NCI-H1105 treated with DMSO at 0.1 percent for 48 hours (cell line): ENCODE data around the gene NCBP3.
A peak's percentile ranks its signal among the peaks of the same experiment; 100 is the strongest.
"Not testable (repeated sequence)": the region's sequence is repeated elsewhere in the genome, so short reads cannot be mapped to it uniquely, and the experiment has no call there.

ENCODE experiments used
- DNase-seq: peaks from one replicate; lab custom pipeline; 2025; lab: John Stamatoyannopoulos, UW

The NCBP3 gene

DNA sequence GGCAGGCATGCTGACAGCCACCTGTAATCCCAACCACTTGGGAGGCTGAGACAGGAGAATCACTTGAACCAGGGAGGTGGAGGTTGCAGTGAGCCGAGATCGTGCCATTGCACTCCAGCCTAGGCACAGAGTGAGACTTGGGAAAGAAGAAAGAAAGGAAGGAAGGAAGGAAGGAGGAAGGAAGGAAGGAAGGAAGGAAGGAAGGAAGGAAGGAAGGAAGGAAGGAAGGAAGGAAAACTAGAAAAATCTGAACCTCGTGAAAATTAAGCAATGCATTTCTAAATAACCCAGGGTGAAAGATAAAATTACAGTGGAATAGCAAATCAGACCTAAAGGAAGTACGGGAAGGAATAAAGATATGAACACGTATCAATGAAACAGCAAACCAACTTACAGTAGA lies 60.7 kb downstream of the NCBP3 start:
- DNase-seq: not testable (repeated sequence)

DNA sequence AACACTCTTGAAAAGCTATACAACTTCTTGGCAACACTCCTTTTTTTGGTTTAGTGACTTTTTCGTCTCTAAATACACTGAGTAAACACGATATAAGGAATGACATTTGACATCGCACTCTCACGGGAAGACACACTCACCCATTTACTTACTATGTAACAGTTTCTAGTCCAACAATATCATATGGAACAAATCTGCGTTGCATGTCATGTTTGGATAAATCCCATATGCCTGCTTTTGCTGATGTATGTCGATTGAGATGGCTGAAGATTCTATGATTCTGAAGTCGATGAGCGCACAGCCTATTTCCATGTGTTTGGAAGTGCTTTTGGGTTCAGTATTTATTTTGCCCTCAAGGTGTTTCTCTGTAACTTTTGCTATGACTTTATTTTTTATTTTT lies 63.3 kb downstream of the NCBP3 start:
- DNase-seq: no peak

DNA sequence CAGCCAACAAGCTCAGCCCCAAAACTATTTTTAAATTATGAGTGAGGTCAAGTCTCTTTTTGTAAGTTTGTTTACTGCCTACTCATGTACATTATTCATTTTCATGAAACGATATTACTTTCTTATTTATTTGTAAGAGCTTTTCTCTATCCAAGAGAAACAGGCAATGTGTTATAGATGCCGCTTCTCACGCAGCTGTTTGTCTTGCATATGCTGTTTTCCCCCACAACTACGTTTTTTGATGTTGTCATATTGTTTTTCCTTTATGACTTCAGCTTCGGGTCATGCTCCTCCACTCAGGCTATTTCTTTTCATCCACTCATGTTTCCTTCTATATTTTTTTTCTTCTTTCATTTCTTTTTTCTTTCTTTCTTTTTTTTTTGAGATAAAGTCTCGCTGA lies 65.1 kb downstream of the NCBP3 start:
- DNase-seq: no peak

DNA sequence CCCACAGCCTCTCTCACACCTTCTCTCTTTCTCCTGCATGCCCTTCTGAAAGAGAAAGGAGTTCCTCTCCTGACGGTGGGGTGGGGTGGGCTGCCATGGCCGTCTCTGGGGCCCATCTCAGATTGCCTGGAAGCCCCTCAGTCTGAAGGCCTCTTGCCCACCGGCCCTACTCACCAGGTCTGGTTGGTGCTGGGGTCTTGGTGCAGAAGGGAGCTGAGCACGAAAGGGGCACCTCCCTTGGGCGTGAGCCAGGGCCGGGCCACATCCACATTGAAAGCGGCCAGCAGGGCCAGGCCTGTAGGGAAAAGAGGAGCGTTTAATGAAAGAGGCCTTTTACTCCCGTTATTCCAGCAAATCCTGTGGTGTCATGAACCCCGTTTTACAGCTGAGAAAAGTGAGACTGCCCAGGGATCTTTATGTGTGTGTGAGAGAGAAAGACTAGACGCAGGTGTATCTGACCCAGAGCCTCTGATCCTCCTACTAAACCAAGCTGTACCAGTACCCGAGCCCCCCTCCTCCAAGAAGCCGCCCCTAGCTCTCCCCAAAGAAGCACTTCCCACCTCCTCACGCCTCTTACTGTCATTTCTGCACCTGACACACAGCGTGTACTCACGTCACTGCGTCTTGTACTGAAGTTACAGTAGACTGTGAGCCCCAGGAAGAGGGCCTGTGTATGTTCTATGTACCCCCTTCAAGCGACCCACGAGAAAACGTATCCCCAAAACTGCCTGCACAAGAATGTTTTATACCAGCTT lies 68.5 kb downstream of the NCBP3 start:
- no peak for DNase-seq

DNA sequence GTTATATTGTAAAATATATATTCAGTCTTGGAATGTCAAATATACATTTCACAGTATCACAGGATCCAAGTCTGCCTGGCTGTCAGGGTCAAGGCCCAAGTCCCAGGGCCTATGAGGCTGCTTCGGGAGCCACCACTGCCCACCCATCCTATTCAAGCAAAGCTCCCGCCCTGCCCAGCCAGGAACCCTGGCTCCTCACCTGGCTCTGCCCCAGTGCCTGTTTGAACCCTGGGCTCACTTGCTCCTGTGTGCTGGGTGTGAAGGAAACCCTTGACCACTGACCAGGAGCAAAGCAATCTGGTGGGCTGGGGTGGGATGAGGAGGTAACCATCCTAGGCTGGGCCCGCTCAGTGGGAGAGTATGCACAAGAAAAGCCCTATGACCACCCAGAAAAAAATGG lies 72.1 kb downstream of the NCBP3 start:
- no peak for DNase-seq

DNA sequence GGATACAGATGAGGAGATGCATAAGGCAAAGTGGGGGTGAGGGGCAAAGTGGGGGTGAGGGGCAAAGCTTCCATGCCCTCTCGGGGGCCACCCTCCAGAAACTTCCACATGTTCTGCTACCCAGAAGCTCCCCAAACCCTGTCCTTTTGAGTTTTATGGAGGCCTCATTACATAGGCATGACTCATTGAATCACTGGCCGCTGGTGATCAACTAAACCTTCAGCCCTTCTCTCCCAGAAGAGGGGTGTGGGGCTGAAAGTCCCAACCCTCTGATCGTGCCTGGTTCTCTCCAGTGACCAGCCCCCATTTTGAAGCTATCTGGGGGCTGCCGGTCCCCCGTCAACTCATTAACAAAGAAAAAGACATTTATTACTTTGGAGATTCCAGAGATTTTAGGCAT lies 72.5 kb downstream of the NCBP3 start:
- no peak for DNase-seq

DNA sequence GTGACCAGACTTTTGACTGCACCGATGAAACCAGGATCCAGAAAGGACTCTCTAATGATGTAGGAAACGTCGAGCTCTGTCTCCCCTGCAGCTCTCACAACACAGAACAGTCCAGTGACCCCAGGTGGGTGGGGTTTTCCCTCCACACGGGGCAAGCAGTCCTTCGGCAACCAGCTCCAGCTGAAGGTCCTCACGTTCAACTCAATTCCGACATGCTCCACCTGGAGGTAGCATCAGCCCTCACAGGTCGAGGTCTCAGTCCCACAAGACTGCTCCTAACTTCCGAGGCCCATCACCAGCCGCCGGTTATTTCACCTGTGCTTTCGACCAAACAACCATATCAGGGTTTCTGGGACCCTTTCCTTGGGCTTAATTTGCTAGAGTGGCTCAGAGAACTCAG lies 73.3 kb downstream of the NCBP3 start:
- DNase-seq: no peak

DNA sequence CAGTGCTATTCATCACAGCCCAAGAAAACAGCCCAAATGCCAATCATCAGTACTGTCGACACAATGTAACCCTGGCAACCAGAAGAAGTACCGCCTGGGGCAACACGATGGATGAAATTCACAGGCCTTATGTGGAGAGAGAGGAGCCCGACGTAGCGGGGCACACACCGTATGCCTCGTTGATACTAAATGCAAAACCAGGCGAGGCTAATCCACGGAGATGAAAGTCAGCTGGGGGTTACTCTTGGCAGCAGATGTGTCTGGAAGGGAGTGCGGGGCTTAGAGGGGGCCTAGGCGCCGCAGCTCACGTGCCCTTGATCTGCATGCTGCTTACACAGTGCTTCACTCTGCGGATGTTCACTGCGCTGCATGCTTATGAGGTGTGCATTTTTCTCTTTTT lies 74.9 kb downstream of the NCBP3 start:
- no peak for DNase-seq

DNA sequence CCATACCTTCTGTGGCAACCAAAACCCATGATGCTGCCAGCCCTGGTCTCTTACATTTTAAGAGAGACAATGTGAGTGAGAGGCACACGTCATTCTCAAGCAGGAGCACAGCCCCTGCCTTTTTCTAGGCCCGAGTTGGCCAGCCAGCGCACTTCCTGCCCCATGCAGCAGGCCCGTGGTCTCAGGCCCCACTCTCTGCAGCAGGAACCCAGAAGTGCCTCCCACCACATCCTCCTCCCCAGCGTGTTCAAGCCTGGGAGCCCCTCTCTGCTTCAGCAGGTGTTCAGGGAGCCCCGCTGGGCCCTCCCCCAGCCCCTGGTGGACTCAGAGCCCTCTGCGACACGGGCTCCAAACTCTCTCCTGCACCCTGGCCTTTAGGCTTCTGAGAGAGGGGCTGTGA lies 75.6 kb downstream of the NCBP3 start:
- DNase-seq: no peak

DNA sequence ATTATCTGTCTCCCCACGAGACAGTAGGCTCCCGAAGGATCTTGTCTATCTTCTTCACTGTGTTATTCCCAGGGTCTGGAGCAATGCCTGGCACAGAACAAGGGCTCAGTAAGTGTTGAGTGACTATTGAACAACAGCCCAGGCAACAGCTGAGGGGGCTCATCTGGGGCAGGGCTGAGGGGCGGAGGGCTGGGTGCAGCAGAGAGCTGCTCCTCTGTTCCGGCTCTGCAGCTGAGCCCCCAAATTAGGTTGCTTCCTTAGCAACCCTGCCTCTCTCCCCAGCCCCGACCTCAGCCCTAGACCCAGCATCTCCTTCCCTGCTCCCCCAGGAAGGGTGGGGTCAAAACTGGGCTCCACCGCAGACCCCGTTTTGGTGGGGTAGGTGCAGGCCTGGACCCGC lies 77.3 kb downstream of the NCBP3 start:
- DNase-seq: no peak

DNA sequence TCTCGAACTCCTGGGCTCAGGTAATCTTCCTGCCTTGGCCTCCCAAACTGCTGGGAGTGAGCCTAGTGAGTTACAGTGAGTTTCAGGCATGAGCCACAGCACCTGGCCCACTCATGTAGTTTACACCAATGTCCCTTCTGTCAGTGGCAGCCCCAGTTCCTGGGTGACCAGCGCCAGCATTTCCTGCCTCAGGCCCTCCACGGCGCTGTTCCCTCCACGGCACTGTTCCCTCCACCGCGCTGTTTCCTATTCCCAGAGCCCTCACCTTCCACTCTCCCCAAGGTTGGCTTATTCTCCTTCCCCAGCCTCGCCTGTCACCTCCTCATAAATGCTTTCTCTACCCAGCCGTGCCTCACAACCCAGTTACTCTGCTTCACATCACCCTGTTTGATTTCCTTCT lies 77.7 kb downstream of the NCBP3 start:
- DNase-seq: no peak

DNA sequence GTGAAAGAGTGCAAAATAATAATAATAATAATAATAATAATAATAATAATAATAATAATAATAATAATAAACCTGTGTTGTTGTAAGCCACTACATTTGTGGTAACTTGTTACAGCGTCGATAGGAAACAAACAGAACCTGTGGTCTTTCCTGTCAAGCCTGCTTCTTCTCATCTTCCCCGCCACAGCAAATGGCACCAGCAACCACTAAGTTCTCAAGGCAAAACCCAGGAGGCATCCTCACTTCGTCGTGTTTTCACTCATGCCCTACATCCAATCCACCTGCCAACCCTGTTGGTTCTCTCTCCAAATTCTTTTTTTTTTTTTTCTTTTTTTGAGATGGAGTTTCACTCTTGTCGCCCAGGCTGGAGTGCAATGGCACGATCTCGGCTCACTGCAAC lies 79.3 kb downstream of the NCBP3 start:
- no peak for DNase-seq

DNA sequence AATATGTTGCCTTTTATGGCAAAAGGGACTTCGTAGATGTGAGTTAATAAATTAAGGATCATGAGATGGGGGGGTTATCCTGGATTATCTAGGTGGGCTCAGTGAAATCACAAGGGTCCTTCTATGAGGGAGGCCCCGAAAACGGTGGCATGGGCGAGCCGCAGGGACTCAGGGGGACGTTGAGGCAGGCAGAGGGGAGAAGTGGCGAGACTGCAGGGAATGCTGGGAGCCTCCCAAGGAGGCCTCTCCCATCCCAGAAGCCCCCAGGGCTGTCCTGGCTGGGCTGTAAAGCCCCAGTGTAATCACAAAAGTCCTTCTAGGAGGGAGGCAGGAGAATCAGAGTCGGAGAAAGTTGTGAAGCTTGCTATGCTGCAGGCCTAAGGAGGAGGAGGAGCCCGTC lies 80.1 kb downstream of the NCBP3 start:
- DNase-seq: no peak

DNA sequence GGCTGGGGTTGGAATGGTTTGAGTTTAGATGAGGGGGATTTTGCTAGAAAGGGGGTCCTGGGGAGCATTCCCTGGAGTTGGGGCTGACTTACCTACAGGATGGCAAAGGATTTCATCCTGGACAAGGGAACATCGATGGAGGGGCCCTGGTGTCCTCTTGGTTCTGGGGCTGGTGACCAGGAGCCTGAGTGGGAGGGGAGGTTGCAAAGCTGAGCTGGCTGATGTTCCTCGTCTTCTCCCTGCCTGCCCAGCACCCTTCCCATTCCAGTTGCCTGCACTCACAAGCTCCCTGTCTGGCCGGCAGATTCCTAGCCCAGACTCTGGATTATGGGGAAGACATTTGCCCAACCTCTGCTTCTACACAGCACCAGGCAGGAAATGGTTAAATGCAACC lies 82.3 kb downstream of the NCBP3 start:
- no peak for DNase-seq

DNA sequence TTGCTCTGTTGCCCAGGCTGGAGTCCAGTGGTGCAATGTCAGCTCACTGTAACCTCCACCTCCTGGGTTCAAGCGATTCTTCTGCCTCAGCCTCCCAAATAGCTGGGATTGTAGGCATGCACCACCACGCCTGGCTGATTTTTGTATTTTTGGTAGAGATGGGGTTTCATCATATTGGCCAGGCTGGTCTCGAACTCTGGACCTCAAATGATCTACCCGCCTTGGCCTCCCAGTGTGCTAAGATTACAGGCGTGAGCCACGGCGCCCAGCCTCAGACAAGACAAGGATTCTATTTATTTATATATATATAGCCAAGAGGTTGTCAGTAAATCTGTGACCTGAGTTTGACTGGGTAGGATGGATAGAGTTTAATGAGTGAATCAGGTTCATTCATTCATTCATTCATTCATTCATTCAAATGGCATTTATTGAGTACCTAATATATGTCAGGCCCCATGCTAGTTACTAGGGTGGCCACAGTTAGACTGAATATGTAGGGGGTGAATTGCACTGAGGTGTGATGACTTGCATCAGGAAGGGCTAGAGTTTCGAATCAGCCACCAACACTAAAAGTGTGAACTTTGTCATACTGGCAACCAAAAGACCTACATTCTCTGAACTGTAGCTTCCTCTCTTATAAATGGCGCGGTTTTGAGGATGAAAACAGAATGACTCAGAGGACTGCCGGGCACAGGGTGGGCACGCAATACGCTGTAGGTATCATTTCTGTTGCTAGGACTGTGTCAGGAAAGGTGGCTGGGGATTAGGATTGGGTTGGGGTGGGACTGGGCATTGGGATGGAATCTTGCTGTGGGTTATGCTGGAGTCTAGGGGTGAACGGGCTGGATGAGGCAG lies 82.9 kb downstream of the NCBP3 start:
- DNase-seq: no peak

DNA sequence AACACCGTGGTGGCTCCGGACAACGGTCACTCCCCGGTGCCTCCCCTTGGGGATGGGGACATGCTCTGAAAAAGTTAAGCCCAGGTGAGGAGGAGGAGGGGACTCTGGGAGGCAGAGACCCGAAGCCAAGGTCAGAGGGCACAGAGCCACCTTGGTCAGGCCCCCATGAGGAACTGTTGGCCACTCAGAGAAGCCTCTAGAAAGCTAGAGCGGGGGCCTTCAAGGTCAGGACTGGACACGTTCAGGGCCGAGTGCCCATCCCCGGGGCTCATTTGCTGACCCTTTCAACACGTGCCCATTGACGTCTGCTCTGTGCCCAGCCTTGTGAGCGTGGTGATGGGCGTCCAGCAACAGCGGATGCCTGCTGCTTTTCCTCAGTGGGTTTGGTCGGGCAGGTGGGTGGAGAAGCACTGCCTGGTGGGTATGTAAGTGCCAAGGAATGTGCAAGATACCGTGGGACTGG lies 84.1 kb downstream of the NCBP3 start:
- no peak for DNase-seq

DNA sequence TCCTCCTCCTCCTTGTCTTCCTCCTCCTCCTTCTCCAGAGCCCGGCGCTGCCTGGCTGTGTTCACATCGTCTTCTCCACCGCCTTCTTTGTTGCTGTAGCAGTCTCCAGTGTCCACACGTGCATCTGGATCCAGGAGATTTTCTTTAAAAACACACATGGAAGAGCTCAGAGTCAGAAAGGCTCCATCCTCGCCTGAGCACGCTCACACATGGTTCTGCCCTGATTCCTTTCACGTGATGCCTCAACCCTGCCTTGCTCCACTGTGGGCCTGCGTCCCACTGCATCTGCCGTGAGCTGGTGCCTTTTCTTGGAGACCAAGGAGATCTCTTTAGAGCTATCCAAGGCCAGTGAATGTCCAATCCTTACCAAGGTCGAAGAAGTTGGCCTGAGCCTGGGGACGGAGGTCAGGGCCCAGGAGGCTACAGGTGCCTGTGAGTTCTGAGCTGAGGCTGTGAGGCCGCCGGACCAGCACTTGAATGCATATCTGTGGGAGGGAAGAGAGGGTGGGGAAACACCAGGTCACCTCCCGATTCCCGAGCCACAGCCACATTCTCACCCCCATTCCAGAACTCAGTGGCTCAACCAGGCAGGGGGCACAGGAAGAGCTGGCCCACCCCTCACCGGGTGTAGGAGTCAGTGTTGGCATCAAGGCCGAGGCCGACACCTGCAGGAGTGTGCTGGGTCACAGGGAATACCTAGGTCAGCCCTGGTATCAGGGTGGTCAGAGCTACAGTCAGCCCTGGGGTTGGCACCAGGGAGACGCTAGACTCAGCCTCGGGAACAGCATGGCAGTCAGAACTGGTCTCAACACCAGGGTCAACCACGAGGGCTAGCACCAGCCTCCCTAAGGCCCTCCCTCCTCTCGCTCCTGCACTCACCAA lies 84.8 kb downstream of the NCBP3 start:
- DNase-seq: no peak

DNA sequence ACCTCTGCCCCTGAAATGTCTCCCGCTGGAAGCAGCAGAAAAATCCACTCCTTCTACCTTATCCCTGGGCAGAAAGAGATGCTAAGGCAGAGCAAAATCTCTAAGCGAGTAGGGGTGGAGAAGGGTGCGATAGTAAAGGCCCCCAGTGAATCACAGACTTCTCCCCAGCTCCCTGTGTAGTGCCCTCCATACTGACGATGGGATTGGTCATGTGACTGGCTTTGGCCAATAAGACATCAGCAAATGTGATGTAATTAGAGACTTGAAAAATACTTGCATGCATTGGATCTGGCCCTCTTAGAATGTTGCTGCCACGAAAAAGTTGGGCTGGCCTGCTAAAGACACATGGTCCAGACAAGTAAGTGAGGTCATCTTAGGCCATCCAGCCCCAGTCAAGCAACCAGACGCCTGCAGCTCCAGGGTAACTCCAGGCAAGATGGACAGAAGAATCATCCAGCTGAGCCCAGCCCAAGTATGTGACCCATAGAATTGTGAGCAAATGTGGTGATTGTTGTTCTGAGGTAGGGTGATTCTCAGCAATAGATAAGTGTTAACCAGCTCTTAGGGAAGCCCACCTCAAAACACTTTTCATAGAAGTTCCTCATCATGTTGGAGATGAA lies 86.3 kb downstream of the NCBP3 start:
- no peak for DNase-seq

DNA sequence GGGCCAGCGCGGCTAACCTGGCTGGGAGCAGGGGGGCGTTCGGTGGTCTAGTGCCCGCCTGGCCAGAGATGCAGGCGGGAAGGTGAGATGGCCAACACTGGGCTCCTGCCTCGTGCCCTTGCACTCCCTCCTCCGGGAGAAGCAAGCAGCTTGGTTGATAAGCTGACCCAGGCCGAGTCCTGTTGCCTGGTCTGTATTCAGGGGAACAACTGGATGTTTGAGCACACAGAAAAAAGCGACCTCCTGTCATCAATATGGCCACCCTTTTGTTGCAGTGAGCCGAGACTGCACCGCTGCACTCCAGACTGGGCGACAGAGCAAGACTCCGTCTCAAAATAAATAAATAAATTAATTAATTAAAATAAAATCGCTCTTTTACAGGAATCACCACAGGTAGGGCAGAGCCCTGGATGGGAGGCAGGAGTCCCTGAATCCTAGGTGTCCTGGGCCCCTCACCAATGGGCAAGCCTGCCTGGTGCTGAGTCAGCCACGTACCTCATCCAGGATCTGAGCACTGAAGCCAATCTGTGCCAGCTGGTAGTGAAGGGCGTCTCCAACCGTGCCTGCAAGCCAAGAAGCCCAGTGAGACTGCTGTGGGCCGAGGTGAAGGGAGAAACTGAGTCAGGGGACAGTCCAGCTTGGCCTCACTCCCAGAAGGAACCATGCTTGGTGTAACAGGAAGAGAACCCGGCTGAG lies 90.6 kb downstream of the NCBP3 start:
- DNase-seq: no peak

DNA sequence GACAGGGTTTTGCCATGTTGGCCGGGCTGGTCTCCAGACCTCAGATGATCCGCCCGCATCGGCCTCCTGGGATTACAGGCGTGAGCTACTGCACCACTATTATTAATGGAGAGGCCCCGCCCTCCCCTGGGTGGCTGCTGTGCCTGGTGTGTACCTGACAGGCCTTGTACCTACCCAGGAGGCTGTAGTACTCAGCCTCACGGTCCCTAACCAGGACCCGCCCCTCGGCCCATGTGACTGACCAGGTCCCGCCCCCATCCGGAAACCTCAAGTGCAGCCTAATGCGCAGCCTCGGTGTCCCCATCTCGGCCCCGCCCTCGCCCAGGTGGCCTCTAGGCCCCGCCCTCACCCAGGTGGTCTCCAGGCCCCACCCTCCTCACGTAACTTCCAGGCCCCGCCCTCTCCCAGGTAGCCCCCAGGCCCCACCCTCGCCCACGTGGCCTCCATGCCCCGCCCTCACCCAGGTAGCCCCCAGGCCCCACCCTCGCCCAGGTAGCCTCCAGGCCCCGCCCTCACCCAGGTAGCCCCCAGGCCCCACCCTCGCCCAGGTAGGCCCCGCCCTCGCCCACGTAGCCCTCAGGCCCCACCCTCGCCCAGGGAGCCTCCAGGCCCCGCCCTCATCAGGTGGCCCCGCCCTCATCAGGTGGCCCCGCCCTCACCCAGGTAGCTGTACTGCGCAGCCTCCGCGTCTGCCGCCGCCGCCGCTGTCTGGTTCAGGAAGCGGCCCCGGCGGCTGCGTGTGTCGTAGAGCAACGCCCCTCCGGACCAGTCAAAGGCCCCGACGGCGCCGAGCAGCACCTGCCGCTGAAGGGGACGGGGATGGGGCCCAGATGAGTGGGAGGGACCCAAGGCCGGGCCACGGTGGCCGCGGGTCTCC lies 91.3 kb downstream of the NCBP3 start:
- DNase-seq: peak; percentile 91
